OCI-LY1 (cell line): ENCODE results near the gene MAP3K14.

Experiments used
- CTCF ChIP-seq: fragments of 200-600 bp; sonication (generic), shearing (Covaris generic); IDR thresholded peaks from 2 replicates; pipeline ENCODE4 v1.5.1; 2017; ENCODE audit warnings: mild to moderate bottlenecking, antibody characterized with exemption, low read length, moderate library complexity, mixed read lengths
- EZH2 ChIP-seq: fragments of 200-600 bp; sonication (generic), shearing (Covaris generic); IDR thresholded peaks from 2 replicates; pipeline ENCODE4 v1.8.0; 2017; ENCODE audit warnings: borderline replicate concordance, mixed run types, mild to moderate bottlenecking, antibody characterized with exemption, low read length, moderate library complexity, mixed read lengths

DNA sequence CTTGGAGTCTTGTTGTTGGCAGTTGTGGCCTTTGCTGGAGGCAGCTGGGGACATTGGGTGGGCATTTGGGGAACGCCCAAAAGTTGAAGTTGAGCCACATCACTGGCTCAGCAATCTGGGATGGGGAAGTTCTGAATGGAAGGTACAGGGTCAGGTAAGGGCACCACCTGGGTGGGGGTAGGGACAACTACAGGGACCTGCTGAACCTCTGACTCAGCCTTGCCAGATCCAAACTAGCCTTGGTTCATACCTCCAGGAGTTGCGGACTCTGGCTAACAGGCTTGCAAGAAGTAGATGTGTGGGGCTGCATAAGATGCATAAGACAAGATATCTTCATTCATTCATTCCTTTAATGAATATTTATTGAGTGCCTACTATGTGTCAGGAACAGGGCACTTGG lies 79.1 kb downstream of the MAP3K14 start:
- no peak for TF ChIP-seq CTCF
- TF ChIP-seq EZH2: no peak
